GM12872 (cell line): ENCODE data around the gene KRTAP10-5.

Experiments used
- TF ChIP-seq, protein P1 (sequence below): IDR thresholded peaks from 3 replicates; pipeline ENCODE4 v1.5.1; 2011; ENCODE audit warnings: low read depth, mild to moderate bottlenecking, low read length, moderate library complexity; ENCODE audit not compliant: insufficient read depth

Gene KRTAP10-5

DNA sequence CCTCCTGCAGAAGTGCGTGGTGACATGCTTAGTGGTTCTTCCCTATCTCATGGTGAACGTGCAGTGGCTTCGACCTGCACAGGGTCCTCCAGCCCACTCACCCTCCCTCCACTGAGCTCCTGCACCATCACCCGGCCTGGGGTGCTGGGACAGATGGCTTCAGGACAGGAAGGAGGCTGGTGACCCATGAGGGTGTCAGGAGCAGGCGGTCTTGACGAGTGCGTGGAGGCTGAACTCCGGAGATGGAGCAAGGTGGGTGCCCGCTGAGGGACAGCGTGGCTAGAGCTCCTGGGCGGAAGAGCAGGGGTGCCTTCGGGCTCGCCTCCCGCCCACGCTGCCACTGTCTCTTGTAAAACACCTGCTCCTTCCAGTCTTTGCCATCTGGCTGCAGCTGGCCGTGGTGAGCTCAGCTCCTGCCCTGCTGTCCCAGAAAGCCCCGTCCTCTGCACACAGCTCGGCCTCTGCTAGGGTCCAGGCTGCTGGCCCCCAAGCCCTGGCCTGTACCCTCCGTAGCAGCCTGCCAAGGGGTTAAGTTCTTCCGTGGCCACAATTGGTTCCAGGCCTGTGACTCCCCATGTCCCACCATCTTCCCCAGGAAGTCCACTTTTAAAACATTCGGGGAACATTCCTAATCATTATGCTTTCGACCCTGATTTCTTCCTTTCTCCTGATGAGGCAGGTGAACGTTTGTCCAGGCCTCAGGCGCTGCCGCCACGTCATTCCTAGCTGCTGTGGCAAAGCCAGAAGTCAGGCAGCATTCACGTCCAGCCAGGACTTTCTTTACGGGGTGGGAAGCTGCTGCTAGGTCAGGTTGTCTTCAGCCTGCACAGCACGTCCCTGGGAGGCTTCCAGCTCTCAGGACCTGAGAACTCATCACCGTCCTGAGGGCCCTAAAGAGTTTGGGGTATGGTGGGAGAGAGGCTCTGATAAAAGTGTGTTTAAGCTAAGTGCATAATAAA, 48.5 kb downstream of the KRTAP10-5 start:
- TF ChIP-seq, protein P1, sequence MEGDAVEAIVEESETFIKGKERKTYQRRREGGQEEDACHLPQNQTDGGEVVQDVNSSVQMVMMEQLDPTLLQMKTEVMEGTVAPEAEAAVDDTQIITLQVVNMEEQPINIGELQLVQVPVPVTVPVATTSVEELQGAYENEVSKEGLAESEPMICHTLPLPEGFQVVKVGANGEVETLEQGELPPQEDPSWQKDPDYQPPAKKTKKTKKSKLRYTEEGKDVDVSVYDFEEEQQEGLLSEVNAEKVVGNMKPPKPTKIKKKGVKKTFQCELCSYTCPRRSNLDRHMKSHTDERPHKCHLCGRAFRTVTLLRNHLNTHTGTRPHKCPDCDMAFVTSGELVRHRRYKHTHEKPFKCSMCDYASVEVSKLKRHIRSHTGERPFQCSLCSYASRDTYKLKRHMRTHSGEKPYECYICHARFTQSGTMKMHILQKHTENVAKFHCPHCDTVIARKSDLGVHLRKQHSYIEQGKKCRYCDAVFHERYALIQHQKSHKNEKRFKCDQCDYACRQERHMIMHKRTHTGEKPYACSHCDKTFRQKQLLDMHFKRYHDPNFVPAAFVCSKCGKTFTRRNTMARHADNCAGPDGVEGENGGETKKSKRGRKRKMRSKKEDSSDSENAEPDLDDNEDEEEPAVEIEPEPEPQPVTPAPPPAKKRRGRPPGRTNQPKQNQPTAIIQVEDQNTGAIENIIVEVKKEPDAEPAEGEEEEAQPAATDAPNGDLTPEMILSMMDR = no peak

DNA sequence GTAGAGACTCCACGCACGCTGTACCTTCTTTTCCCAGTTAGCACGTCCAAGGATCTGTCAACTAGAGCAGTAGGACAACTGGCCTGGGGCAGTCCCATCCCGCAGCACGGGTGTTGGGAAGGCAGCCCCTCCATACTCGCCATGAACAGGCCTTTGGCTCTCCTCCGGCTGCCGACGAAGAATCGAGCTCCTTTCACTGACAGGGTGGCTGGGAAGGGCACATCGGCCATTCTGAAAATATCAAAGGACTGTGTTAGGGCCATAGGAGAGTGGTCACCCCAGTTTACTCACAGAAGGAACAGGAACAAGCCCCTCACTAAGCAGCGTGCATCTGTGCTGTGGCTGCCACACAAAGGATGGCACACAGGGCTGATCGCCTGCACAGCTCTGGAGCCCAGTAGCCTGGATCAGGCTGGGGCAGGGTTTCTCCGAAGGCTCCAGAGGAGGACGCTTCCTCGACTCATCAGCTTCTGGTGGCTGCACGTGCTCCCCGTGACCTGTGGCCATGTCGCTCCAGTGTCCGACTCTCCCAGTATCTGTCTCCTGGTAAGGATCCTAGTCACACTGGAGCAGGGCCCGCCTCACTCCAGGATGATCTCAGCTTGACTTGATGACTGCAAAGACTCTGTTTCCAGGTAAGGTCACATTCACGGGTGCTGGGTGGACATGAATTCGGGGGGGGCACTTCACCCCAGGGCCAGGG, 49.4 kb downstream of the KRTAP10-5 start:
- TF ChIP-seq, protein P1 = no peak

DNA sequence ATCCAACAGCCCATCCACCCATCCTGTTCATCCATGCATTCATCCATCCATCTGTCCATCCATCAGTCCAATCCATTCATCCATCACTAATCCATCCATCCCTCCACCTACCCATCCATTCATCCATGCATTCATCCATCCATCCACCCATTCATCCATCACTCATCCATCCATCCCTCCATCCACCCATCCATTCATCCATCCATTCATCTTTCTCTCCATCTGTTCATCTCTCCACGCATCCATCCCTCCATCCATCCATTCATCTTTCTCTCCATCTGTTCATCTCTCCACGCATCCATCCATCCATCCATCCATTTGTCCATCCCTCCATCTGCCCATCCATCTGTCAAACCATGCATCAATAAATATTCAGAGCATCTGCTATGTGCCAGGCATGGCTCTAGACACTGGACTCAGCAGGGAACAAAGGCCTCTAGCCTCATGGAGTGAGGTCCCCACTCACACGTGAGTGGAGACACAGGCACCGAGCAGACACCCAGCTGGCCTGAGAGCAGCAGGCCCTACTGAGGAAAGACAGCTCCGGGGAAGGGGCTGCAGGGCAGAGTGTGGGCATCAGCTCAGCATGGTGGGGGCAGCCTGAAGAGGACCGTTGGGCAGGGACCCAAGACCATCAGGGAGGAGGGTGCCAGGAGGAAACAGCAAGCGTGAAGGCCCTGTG, 50.0 kb downstream of the KRTAP10-5 start:
- TF ChIP-seq, protein P1 = no peak

DNA sequence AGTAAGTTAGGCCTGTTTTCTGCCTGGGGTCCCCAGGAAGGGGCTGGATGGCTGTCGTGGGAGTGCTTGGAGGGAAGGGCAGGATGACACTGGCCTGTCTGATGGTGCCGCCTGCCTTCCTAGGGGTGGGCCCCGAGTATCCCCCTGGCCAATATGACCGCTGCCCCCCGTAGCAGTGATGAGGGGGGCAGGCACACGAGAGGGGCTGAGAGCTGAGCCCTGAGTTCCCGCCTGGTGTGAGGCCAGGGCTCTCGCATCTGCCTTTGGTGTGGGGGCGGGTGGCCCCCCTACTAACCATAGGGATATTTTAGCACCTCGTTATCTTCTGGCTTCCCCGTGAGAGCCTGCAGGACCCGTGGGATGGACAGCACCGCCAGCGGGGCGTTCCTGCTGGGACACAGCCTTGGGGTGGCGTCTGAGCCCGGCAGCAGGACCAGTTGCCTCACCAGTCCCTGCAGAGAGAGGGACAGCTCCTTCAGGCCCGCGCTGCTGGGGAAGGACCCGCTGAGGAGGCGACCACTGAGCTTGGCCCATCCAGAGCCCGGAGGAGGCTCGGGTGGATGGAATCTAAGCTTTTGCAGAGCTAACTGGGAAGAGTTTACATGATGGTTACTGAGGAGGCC, 50.8 kb downstream of the KRTAP10-5 start:
- TF ChIP-seq, protein P1 = no peak
